Epithelial cell of esophagus (primary cell): Measurements from ENCODE around the gene MCC.

Source experiments
- DNase-seq: peaks from one replicate; pipeline ENCODE4 v3.0.0; 2010; ENCODE audit warnings: low read depth
- H3K4me3 ChIP-seq: 2 replicates; pipeline ENCODE4 v1.5.1; 2011; ENCODE audit warnings: mild to moderate bottlenecking, low read length, control low read depth
- TF ChIP-seq, protein P1 (sequence below): IDR thresholded peaks from 2 replicates; pipeline ENCODE4 v1.5.1; 2011; ENCODE audit warnings: low read depth, mild to moderate bottlenecking, low read length, control low read depth, inconsistent platforms; ENCODE audit not compliant: insufficient read depth; ENCODE audit errors: missing control alignments

The MCC gene

DNA sequence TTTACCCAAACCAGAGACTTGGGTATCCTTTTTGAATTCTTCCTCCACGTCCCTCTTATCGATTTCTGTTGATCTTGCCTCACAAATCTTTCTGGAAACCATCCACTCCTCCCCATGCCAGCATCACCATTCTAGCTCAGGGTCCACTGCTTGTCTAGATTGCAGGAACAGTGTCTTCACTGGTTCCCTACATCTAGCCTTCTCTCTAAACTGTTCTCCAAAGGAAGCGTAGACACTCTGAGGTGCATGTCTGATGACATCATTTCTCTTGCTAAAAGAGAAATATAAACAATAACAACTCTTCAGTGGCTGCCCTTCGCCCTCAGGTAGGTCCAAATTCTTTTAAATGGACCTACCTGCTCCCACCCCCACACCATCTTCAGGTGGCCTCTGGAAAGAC, 311.5 kb downstream of the MCC start:
- no peak overlapping the region for H3K4me3 ChIP-seq
- TF ChIP-seq, protein P1, sequence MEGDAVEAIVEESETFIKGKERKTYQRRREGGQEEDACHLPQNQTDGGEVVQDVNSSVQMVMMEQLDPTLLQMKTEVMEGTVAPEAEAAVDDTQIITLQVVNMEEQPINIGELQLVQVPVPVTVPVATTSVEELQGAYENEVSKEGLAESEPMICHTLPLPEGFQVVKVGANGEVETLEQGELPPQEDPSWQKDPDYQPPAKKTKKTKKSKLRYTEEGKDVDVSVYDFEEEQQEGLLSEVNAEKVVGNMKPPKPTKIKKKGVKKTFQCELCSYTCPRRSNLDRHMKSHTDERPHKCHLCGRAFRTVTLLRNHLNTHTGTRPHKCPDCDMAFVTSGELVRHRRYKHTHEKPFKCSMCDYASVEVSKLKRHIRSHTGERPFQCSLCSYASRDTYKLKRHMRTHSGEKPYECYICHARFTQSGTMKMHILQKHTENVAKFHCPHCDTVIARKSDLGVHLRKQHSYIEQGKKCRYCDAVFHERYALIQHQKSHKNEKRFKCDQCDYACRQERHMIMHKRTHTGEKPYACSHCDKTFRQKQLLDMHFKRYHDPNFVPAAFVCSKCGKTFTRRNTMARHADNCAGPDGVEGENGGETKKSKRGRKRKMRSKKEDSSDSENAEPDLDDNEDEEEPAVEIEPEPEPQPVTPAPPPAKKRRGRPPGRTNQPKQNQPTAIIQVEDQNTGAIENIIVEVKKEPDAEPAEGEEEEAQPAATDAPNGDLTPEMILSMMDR: no peak
- no peak for DNase-seq

DNA sequence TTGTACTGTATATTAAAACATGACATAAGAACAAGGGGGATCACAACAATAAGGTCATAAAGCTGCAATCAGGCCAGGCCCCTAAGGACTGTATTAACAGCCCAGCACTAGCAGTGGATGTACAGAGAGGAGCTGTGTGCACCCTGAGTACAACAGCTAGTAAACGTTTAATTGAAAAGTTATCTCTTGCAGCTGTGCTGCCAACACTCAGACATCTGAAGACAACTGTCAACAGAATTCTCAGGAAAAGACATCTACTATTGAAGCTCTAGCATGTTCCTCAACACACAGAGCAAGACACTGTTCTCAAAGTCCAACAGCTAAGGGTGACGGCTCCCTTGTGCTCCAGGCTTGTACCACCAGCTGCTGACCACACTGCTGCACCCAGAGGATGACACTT, 312.1 kb downstream of the MCC start:
- H3K4me3 ChIP-seq: no peak overlapping the region
- TF ChIP-seq, protein P1: no peak
- DNase-seq: no peak

DNA sequence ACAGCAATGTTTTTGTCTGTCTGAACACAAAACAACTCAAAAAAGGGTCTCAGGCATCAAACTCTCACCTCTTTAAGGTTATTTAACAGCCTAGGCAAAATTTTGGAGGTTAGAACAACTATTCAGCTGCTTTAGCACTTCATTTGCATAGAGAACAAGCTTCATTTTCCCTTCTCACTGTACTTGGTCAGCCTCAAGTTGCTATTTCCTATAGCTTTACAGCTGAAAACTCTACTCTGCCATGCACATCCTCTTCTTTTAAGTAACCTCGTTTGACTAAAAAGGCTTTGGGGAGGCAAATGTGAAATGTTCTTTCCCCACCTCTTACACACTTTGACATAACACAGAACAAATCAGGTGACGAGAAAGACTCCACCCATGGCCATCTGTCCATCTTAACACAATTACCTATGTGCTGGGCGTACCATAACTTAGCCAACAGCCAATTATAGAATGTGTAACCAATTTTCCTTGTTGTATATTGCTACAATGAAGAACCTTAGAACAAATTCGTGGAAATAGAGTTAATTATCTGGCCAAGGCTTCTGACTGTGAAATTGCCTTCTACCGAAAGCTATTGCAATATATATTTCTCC, 315.9 kb downstream of the MCC start:
- no peak for DNase-seq
- TF ChIP-seq, protein P1: no peak
- H3K4me3 ChIP-seq: no peak overlapping the region

DNA sequence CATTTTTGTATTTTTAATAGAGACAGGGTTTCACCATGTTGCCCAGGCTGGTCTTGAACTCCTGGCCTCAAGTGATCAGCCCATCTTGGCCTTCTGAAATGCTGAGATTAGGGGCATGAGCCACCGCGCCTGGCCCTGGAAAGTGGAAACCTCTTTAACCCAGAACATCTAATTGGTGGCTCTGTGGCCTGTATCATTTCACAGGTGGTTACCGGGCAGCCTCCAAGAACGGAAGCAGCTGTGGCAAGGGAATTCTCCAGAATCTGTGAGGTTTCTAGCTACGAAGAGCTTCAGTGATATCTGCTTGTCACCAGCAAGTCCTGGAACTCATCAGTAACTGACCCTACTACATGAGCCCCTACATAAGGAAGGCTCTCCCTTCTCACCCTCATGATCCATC, 316.7 kb downstream of the MCC start:
- DNase-seq: no peak
- no peak overlapping the region for H3K4me3 ChIP-seq
- TF ChIP-seq, protein P1: no peak

DNA sequence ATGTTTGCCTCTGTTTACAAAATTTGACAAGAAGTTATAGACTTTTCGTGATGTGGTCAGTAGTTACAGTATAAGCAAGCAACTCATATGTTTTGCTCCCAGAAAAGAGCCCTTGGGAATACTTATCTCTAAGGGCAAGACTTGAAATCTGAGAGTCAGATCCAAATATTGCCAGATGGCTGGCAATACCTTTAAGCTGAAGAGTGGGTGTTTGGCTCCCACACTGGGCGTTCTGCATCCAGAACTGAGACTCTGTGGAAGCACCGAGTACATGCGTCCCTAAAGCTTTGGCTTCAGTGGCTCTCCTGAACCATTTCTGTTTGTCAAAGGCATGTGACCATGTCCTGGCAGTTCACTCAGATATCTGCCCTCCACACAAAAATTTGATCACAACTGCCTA, 317.5 kb downstream of the MCC start:
- TF ChIP-seq, protein P1: no peak
- H3K4me3 ChIP-seq: no peak overlapping the region
- no peak for DNase-seq

DNA sequence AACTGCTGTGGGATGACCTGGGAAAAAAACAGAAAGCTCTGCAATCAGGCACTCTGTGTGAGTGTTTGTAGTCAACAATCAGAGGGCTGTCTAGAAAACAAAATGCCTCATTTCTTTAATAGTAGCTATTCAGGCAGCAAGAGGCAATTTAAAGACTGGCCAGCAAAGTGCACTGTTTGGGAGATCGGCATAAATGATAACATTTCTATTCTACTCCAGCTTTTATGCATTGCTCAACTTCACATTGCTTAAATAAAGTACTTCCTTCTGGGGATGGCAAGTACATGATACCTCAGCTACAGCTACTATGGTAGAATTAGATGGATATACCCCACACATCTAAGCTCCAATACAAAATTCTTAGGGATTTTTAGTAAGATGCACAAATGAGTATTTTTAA, 318.5 kb downstream of the MCC start:
- no peak overlapping the region for H3K4me3 ChIP-seq
- TF ChIP-seq, protein P1: no peak
- DNase-seq: peak; percentile 22

DNA sequence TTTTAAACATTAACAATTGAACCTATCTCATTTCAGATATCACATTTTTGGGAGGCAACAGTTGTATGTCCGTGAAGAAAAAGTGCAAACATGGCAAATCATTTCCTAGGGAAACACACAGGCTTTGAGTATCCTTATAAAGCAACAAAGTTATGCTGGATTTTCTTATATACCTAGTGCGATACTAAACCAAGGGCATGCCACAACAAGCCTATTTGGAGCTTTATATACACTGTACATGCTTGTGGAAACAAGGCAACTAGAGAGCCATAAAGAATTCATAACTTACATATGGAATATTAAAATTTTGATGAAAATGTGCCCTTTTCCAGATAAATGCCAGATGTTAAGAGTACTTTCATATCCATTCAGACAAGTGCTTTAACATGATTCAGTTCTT, 320.3 kb downstream of the MCC start:
- peak; percentile 82 for DNase-seq
- TF ChIP-seq, protein P1: no peak
- H3K4me3 ChIP-seq: no peak overlapping the region
